SK-MEL-5 (cell line): ENCODE results near the gene TSC22D2. TPM values are rescaled to one million over a fixed set of nuclear protein-coding genes. Genes with fewer than 3 reads are reported as not detected.
A peak's percentile ranks its signal among the peaks of the same experiment; 100 is the strongest.

Experiments used
- DNase-seq: peaks from one replicate; pipeline ENCODE4 v3.0.0-alpha.2; 2016; ENCODE audit warnings: low read depth, low spot score
- in situ Hi-C: cut with HindIII; loops from 2 replicates; pipeline ENCODE4 v1.10.0; 2016; ENCODE audit warnings: low sequenced_read_pairs, high pct_unique_total_duplicates, low pct_unique_long_range_greater_than_20kb
- polyA plus RNA-seq, 2 experiments: library from polyadenylated mRNA; depleted of rRNA; stranded (reverse); fragments of >200 nt; gene quantifications; 2 replicates each; pipeline ENCODE4 v1.2.3, GENCODE V29; 2015
- total RNA-seq: library from RNA; depleted of rRNA; stranded (reverse); fragments of >200 nt; shearing (Covaris generic); gene quantifications from 2 replicates; pipeline ENCODE4 v1.2.3, GENCODE V29; 2014; rRNA removed

The TSC22D2 gene
- total RNA-seq = 6.3 and 9.0 TPM in 2 replicates
- 18.3 and 21.8 TPM in 2 replicates for polyA plus RNA-seq (2015; cell fraction: cytosol; rRNA removed)
- polyA plus RNA-seq (2015; cell fraction: nucleus; rRNA removed) = 22.8 and 24.5 TPM in 2 replicates

DNA sequence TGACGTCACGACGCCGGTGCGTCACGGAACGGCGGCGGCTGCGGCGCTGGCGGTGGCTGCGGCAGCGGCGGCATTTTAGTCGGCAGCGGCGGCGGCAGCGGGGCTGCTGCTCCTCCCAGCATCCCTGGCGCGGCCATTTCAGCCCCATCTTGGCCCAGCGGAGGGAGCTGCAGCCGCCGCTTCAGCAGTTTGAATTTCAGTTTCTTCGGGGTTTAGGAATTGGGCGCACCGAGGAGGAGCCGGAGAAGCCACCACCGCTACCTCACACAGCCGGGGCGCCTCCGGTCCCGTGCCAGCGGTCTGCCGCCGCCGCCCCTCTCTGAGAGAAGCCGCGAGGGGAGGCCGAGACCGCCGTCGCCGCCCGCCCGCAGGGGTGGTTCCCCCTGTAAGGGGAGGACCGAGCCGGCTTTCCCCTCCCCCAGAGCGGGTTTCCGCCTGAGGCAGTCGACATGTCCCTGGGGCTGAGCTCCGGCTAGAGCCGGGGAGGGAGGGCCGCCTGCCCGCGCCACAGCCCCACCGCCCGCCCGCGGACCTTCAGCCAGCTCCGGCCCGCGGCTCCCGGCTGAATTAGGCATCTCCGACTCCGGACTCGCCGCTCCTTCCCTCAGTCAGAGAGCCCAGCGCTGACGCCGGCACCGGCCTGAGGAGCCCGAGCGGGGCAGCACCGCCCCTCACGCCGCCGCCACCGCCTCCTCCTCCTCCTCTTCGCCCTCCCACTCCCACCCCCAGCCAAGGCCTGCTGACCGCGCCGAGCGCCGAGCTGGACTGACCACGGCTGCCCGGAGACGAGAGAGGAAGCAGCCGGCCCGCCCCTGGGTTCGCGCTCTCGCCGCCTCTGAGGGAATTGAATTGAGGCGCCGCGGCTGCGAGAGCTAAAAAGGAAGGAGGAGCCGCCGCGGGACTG is at the start of gene TSC22D2:
TSS of gene TSC22D2 (plus strand) at position 78 of the 904 bp plus-strand sequence. CDS start 1,053 bp downstream, outside the sequence.
- in situ Hi-C loops = no loop called here
- peak; percentile 93 for DNase-seq

DNA sequence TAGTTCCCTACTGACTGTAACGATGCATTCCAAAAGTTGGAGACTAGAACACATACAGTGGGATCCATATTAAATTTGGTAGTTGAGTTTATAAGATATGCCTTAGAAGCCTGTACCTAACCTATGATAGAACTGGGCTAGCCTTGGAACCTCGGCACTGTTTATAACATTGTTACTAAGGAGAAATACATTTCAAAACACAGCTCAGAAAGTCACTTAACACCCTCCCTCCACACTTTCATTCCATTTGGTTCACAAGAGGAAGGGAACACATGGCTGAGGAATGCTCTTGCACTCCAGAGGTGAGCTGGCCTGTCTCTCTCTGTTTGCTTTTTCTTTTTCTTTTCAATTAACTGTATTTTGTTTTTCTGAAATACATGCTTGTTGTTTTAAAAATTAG is 48.7 kb upstream of the TSC22D2 start:
- in situ Hi-C loops = no loop called here
- no peak for DNase-seq

DNA sequence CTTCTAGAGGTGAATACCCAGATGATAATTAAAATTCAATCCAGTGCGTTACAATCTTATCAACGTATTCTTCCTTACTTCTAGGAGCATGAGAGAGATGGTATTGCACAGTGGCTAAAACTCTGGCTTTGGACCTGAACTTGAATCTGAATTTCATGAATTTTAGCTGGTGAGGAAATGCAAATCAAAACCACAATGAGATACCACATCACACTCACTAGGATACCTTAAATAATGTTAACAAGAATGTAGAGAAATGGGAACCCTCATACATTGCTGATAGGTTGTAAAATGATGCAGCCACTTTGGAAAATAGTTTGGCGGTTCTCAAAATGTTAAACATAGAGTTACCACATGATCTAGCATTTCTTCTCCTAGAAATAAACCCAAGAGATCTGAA is 47.1 kb upstream of the TSC22D2 start:
- in situ Hi-C loops = no loop called here
- DNase-seq = no peak

DNA sequence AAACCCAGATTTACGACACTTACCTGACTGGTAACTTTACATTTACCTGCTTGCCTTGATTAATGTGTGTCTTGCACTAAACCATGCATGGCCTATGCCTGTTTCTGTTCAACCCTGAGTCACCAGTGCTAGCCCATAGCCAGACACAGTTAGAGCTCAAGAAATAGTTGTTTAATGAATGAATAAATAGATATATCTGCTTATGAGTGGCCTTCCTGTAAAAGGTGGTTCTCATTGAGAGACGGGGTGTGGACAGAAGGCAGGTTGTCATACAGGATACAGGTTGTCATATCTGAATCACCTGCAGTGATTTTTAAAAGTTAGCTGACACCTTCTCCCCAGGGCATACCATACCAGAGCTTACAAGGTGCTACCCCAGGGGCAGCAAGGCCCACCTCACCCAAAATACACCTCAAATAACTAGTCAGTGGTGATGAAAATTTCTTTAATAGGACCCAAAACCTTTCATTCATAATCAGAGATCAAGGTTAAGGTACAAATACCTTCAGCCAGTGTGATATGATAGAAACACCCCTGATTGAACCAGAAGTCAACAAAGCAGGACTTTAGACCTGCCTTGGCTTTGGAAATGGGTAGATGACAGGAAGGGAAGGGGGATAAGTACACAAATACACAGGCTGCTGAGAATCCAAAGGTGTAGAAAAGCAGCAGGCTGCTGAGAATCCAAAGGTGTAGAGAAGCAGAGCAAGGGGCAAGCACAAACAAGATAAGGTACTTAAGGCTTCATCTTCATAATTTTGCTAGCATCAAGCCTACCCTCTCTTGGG is 45.4 kb upstream of the TSC22D2 start:
- in situ Hi-C loops = no loop called here

DNA sequence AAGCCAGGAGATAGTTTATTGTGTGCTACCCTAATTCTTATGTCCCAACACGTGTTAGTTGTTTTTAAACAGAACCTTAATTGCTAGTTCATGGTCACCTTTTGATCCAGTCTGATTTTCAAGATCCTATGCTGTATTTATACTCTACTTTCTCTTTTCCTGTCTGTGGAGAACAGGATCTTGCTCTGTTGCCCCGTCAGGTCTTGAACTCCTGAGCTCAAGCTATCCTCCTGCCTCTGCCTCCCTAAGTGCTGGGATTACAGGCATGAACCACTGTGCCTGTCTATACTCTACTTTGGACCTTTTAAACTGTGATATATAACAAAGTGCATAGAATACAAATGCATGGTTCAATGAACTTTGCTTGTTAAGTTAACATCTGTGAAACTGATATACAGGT is 44.7 kb upstream of the TSC22D2 start:
- in situ Hi-C loops = no loop called here
- no peak for DNase-seq

More for the DNA sequence above, 45.4 kb upstream of the TSC22D2 start:
- no peak for DNase-seq

DNA sequence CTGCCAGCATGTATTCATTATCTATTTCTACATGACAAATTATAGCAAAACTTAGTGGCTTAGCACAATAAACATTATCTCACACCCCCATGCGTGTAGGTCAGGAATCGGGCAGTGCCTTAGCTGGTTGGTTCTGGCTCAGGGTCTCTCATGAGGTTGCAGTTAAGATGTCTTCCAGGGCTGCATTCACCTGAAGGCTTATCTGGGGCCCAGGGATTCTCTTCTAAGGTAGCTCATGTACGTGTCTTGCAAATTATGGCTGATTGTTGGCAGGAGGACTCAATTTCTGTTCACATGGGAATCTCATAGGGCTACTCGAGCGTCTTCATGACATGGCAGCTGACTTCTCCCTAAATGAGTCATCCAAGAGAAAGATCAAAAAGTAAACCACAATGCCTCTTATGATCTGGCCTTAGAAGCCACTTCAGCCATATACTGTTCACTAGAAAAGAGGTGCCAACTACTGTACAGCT is 42.9 kb upstream of the TSC22D2 start:
- in situ Hi-C loops = no loop called here
- DNase-seq = peak; percentile 91

DNA sequence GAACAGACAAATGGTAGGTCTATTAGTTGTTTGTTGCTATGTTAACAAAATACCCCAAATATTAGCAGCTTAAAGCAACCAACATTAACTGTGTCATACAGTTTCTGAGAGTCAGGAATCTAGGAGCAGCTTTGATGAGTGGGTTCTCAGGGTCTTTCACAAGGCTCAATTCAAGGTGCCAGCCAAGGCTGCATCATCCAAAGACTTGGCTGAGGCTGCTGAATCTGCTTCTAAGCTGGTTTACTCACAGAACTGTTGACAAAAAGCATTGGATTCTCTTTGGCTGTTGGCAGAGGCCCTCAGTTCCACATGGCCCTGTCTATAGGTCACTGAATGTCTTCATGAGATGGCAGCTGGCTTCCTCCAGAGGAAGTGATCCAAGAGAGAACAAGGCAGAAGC is 40.3 kb upstream of the TSC22D2 start:
- in situ Hi-C loops = no loop called here
- no peak for DNase-seq

DNA sequence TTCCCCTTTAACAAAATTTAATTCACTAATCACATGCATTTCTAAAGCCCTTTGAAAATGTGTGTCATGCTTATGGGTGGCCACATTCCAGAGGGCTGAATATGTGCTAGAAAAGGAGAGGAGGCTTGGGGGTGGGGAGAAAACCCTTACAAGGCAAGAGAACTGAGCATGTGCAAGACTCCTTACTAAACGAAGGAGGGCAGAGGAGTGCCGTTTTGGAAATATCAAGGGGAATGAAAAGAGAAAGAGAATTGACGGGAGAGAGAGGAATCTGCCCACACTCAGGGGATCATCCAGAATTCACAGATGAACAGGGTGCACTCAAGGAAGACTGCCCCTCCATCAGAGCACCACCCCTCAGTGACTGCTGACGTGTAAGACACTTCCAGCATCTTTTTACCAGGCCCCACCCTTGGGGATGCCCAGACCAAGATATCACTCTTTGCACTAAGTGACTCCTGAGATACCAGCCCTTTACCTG is 37.9 kb upstream of the TSC22D2 start:
- in situ Hi-C loops = no loop called here
- DNase-seq = peak; percentile 95

DNA sequence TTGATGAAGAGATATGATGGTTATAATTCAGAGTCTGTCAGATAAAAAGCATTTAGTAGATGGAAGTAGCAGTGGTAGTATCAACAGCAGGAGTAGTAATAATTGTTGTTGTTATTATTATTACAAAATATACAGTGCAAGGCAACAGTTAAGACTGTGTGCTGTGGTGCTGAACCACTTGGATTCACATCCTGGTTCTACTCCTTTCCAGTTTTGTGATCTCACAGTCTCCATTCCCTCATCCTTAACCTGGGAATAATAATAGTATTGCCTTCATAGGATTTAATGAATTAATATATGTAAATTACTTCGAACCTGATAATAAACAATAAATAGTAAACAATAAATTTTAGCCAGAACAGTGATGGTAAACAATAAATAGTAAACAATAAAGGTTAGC is 37.1 kb upstream of the TSC22D2 start:
- in situ Hi-C loops = no loop called here
- DNase-seq = no peak

DNA sequence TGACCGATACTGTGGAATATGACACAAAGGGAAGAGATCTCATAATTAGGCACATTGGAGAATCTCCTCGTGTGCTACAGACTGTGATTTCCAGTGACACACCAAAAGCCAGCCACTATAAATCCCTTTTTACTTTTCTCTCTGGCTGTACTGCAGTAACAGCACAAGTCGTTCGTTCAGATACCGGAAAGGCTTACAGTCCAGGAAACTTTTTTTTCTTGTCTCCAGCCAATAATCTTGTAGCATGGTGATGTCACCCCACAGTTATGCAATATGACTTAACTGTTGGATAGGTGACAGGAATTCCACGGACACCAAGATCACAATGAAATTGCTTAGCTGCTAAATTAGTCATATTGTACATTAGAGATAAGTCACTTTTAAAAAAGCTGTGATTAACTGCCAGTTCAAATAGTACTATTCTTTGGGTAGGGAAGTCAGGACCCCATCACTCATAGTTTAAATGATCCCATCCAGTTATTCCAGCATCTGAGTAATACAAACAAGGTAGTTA is 36.3 kb upstream of the TSC22D2 start:
- peak; percentile 87 for DNase-seq
- in situ Hi-C loops = no loop called here

DNA sequence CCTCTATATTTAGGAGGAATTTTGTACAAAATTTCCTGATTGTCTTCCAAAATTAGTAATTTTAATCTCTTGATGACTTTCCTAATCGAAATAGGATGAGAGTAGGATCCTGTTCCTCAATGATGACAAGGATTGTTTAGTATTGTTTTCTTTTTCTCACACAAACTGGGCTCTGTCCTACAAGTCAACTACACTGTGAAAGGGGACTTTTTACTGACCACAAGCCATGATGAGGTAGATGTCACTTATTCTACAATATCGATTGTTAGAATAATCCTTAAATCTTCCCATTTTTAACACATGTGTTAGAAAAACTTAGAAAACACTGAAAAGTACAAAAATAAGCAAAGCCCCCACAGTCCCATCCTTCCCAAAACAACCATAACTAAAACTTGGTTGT is 35.8 kb upstream of the TSC22D2 start:
- no peak for DNase-seq
- in situ Hi-C loops = no loop called here

DNA sequence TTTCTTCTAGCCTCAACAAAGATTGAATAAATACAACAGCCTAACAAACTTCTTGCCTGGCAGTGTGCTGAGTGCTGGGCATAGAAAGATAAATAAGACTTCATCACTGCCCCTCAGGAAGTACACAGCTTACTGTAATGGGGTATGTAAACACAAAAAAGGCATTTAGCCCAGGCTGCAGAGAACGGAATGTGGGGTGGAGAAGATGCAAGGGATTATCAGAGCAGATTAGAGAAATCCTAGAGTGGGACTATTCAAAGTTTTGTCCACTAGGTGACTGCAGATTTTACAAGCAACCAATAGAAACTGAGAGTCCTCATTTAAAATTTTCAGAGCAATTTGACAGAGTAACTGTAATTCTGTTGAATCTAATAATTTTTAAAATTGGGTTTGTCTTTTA is 35.4 kb upstream of the TSC22D2 start:
- in situ Hi-C loops = no loop called here
- DNase-seq = peak; percentile 73

DNA sequence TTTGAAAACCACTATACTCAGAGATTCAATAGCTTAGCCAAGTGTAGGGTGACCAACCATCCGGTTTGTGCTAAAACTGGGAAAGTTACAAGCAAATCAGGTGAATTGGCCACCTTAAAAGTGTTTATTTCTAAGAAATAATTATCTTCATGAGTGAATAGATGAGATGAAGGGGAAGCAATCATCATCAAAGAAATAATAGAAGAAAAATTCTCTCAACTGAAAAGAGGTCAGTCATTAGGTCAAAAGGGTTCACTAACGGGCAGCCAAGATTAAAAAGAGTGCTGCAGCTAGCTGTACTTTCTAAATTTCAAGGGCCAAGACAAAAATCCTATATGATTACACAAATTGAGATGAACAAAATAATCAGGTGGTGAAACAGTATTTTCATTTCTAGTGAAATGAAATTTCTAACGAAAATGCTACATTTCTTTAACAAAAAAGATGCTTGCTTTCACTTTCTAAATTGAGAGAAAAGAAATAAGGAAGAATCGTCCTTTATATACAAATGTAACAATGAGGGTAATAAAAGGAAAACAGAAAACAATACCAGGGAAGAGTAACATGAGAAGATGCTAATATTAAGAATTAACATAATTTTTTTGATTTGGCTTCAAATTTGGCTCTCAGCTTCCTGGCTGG is 34.7 kb upstream of the TSC22D2 start:
- in situ Hi-C loops = no loop called here
- DNase-seq = no peak

DNA sequence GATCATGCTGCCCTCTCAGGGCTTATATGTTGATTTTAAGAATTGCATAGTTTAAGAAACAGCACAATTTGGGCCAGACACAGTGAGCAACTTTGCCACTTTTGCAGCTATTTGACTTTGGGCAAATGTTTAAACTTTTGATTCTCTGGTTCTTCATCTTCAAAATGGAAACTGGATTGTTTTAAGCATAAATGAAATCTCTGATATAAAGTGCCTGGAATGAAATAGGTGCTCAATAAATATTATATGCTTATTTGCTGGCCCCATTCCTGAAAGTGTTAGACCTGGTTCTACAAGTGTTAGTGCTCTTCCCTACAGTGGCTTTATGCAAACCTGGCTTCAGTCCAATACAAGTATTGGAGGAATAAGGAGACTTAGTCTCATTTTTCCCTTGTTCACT is 33.1 kb upstream of the TSC22D2 start:
- no peak for DNase-seq
- in situ Hi-C loops = no loop called here

DNA sequence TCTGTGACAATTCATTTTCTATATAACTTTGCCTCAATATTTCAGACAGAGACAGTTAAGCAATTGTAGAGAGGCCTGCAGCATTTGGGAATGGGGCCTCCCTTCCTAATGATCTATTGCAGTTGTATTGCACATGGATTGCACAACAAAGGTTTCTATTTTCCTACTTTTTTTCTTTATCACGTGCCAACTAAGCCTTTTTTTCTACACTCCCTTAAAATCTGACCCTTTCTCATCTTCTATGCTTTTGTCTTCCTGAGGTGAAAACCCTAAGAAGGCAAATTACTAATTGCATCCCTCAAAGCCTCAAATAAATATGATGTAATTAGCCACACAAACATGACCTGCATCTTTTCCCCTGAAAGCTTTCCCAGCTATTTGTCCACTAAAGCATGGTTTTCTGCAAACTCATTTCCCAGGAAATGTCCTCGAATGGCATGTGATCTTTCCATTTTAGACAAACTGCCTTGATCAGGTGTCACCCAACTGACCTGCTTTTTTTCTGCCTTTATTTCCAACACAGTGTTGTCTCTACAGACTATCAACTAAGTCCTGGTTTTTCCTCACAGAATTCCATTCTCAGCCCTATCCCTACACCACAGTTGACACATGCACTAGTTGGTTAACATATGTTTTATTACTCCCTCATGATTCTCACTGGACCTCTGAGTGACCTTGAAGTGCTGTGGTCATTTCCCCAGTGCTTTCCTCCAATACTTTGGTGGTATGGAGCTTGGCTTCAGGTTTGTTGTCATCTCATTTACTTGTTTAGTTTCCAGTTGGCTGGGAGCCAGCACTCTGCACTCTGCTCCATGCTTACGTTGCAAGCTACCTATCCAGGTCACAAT is 31.9 kb upstream of the TSC22D2 start:
- peak; percentile 74 for DNase-seq
- in situ Hi-C loops = no loop called here

DNA sequence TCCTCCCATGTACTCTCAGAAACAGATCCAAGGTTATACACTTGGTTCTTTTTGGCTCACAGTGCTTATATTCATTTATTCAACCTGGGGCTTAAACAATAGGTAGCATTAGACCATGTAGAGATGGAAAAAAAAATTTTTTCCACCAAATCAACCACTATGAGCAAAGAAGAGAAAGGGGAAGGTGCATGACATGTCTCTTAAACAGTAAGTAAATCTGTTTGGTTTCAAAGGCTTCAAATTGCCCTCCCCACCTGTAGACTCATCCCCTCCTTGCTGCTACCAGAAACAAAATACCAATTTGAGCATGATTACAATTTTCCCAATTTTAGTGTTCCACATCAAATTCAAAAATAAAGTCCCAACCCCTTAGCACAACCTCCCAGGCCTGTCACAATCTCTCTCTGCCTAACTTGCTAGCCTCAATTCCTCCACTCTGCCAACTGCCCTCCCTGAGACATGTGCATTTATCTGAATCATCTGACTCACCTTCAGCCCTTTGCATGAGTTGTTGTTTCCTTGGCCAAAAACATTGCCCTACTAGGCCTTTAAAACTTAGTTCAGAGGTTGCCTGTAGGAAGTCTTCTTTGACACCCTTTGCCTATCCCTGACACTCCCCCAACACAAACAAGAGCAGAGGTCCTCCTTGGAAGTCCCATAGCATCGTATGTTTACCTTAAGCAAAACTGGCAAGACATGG is 30.3 kb upstream of the TSC22D2 start:
- in situ Hi-C loops = no loop called here
- DNase-seq = no peak
